IMR-90 (cell line): ENCODE results near the gene DDX24. TPM values are rescaled to one million over a fixed set of nuclear protein-coding genes. Genes with fewer than 3 reads are reported as not detected.

Experiments
- ATAC-seq: fragments of 200-7000 bp; cut with Tn5 transposase; 2 replicates; pipeline ENCODE4 v1.9.1; 2020; ENCODE audit warnings: low read depth, mild to moderate bottlenecking, moderate library complexity
- BruUV-seq: library from RNA; stranded (reverse); fragments of 400-500 nt; replicated peaks from 2 replicates; lab custom pipeline; 2021; lab: Mats Ljungman, UMichigan
- CTCF ChIA-PET: fragments of 300-600 bp; formaldehyde crosslinking; extraction: SDS; loops from one replicate; lab custom pipeline; 2021; ENCODE audit warnings: antibody characterized with exemption; lab: Yijun Ruan, JAX
- POLR2A ChIA-PET: fragments of 300-600 bp; sonication (Branson Sonifier 250); formaldehyde crosslinking; loops from one replicate; lab custom pipeline; 2022; ENCODE audit warnings: antibody characterized with exemption; ENCODE audit not compliant: unreplicated experiment; lab: Charles Lee
- DNase-seq: peaks from one replicate; pipeline ENCODE4 v3.0.0; 2013
- H2AFZ ChIP-seq: replicated peaks from 2 replicates; pipeline ENCODE3; 2013; ENCODE audit warnings: low read length, mild to moderate bottlenecking; ENCODE audit not compliant: poor library complexity
- H2AK5ac ChIP-seq: 2 replicates; pipeline ENCODE4 v1.6.1; 2013; ENCODE audit warnings: low read depth, low read length, inconsistent platforms
- H2AK9ac ChIP-seq: replicated peaks from 2 replicates; pipeline ENCODE3; 2013; ENCODE audit warnings: mild to moderate bottlenecking, low read depth, low read length, moderate library complexity; ENCODE audit not compliant: poor library complexity
- H2BK120ac ChIP-seq: 2 replicates; pipeline ENCODE4 v1.6.1; 2013; ENCODE audit warnings: low read depth, low read length, inconsistent platforms
- H2BK15ac ChIP-seq: 3 replicates; pipeline ENCODE4 v1.6.1; 2013; ENCODE audit warnings: low read depth, low read length, inconsistent platforms
- H2BK20ac ChIP-seq: 2 replicates; pipeline ENCODE4 v1.6.1; 2013; ENCODE audit warnings: low read depth, mild to moderate bottlenecking, inconsistent platforms, low read length, moderate library complexity
- H2BK5ac ChIP-seq: 2 replicates; pipeline ENCODE4 v1.6.1; 2013; ENCODE audit warnings: mild to moderate bottlenecking, low read depth, low read length, inconsistent platforms; ENCODE audit not compliant: poor library complexity, severe bottlenecking
- H3K14ac ChIP-seq: replicated peaks from 2 replicates; pipeline ENCODE4 v1.6.1; 2013; ENCODE audit warnings: low read depth, low read length, inconsistent platforms
- H3K18ac ChIP-seq: 2 replicates; pipeline ENCODE4 v1.6.1; 2013; ENCODE audit warnings: low read depth, low read length, control low read depth
- H3K23ac ChIP-seq: 2 replicates; pipeline ENCODE4 v1.6.1; 2013; ENCODE audit warnings: low read depth, low read length, inconsistent platforms
- H3K27ac ChIP-seq: 2 replicates; pipeline ENCODE4 v1.5.1; 2013; ENCODE audit warnings: mild to moderate bottlenecking, control low read depth, low read length; ENCODE audit not compliant: insufficient read depth
- H3K27me3 ChIP-seq: 2 replicates; pipeline ENCODE4 v1.6.1; 2013; ENCODE audit warnings: low read length; ENCODE audit not compliant: control insufficient read depth, insufficient read depth
- H3K36me3 ChIP-seq: 2 replicates; pipeline ENCODE4 v1.6.1; 2013; ENCODE audit warnings: low read length, mixed read lengths; ENCODE audit not compliant: control insufficient read depth, insufficient read depth
- H3K4ac ChIP-seq: 2 replicates; pipeline ENCODE4 v1.6.1; 2013; ENCODE audit warnings: low read depth, low read length, inconsistent platforms
- H3K4me1 ChIP-seq: 2 replicates; pipeline ENCODE4 v1.6.1; 2013; ENCODE audit warnings: low read length, mixed read lengths; ENCODE audit not compliant: control insufficient read depth, insufficient read depth
- H3K4me2 ChIP-seq: 2 replicates; pipeline ENCODE4 v1.6.1; 2013; ENCODE audit warnings: low read depth, mild to moderate bottlenecking, control low read depth, low read length, moderate library complexity
- H3K4me3 ChIP-seq: 2 replicates; pipeline ENCODE4 v1.5.1; 2013; ENCODE audit warnings: low read depth, mild to moderate bottlenecking, control low read depth, low read length, moderate library complexity; ENCODE audit not compliant: insufficient read depth
- H3K56ac ChIP-seq: 2 replicates; pipeline ENCODE4 v1.6.1; 2013; ENCODE audit warnings: low read length, inconsistent platforms; ENCODE audit not compliant: insufficient read depth; ENCODE audit errors: extremely low read depth
- H3K79me1 ChIP-seq, 2 experiments: 2 replicates each; pipeline ENCODE4 v1.6.1; 2013; ENCODE audit warnings: low read length in 2 of 2, inconsistent platforms in 1 of 2, low read depth in 1 of 2
- H3K9ac ChIP-seq: 2 replicates; pipeline ENCODE4 v1.6.1; 2013; ENCODE audit warnings: low read depth, low read length, control low read depth
- H3K9me1 ChIP-seq: 2 replicates; pipeline ENCODE4 v1.6.1; 2013; ENCODE audit warnings: low read length, inconsistent platforms; ENCODE audit not compliant: insufficient read depth
- H3K9me3 ChIP-seq: 2 replicates; pipeline ENCODE4 v1.6.1; 2013; ENCODE audit warnings: low read length; ENCODE audit not compliant: control insufficient read depth, insufficient read depth
- H4K20me1 ChIP-seq: 2 replicates; pipeline ENCODE4 v1.6.1; 2013; ENCODE audit warnings: low read length, inconsistent platforms; ENCODE audit not compliant: insufficient read depth
- H4K5ac ChIP-seq: 2 replicates; pipeline ENCODE4 v1.6.1; 2013; ENCODE audit warnings: mild to moderate bottlenecking, low read depth, low read length, control low read depth
- H4K8ac ChIP-seq, 2 experiments: 2 replicates each; pipeline ENCODE4 v1.6.1; 2013; ENCODE audit warnings: low read depth in 2 of 2, low read length in 2 of 2, control low read depth in 1 of 2, inconsistent platforms in 1 of 2
- H4K91ac ChIP-seq: 2 replicates; pipeline ENCODE4 v1.6.1; 2013; ENCODE audit warnings: low read depth, low read length, inconsistent platforms; ENCODE audit not compliant: insufficient read depth
- FOS ChIP-seq: fragments of 150-350 bp; IDR thresholded peaks from 2 replicates; pipeline ENCODE4 v1.6.1; 2016; ENCODE audit warnings: low read depth, low read length
- POLR2A ChIP-seq: IDR thresholded peaks from 2 replicates; pipeline ENCODE4 v1.6.1; 2012; ENCODE audit warnings: mild to moderate bottlenecking, low read depth, low read length
- WGBS, 2 experiments: methylation state at CpG; one replicate each; pipeline versions ENCODE4 v1.1.5 to v1.1.7; 2013; ENCODE audit warnings: missing lambda C conversion rate in 2 of 2; ENCODE audit not compliant: insufficient read length in 1 of 2; ENCODE audit errors: extremely low coverage in 2 of 2; 5-methylcytosine and 5-hydroxymethylcytosine counted together
- dilution Hi-C: fragments of 300-500 bp; cut with HindIII; formaldehyde crosslinking; loops from one replicate; pipeline ENCODE4 v1.14.3; 2018; ENCODE audit warnings: low sequenced_read_pairs; ENCODE audit not compliant: unreplicated experiment
- in situ Hi-C: fragments of 300-500 bp; cut with MboI; formaldehyde crosslinking; loops from 3 replicates; pipeline ENCODE4 v1.14.3; 2019; ENCODE audit warnings: low sequenced_read_pairs, inconsistent platforms, mixed read lengths
- intact Hi-C: fragments of 100-400 bp; cut with micrococcal nuclease; formaldehyde crosslinking; loops from 2 replicates; pipeline ENCODE4 v1.10.0; 2022
- polyA plus RNA-seq, 3 experiments: library from polyadenylated mRNA; depleted of rRNA; stranded (reverse); fragments of >200 nt; gene quantifications; 2 replicates each; pipeline ENCODE4 v1.2.3, GENCODE V29; 2012; ENCODE audit warnings: low replicate concordance in 1 of 3
- total RNA-seq: library from RNA; depleted of rRNA; stranded (reverse); fragments of >200 nt; gene quantifications from 2 replicates; pipeline ENCODE4 v1.2.3, GENCODE V29; 2012

Gene DDX24
- total and polyA plus RNA-seq, 2 of the 4 experiments (the other 2 are of a cell fraction): 134 to 155 TPM

GRCh38 chr14:94025720-94026119 lies 55.3 kb downstream of the DDX24 start:
- intact Hi-C loops: no loop called here
- H4K8ac ChIP-seq: peak overlapping the region in 1 of 2 experiments; percentile 71; a peak in 1 of 4 replicates
- no peaks in the 10 kb centered on the region for H3K9me3 ChIP-seq
- dilution Hi-C loops: no loop called here
- H3K36me3 ChIP-seq: no peaks in the 10 kb centered on the region
- H2BK5ac ChIP-seq: no peak overlapping the region
- no peak overlapping the region for H4K91ac ChIP-seq
- WGBS, 2 experiments: no CpG with 5 or more reads among the region's 6 CpGs
- no peak overlapping the region for H3K4ac ChIP-seq
- no peaks in the 10 kb centered on the region for H4K20me1 ChIP-seq
- ATAC-seq (no peak), DNase-seq (no peak)
- H2AK9ac ChIP-seq: no peak overlapping the region
- no peak overlapping the region for H3K56ac ChIP-seq
- TF ChIP-seq FOS (0 out of 2 replicates have a peak, but pooled peaks have one; percentile 7), POLR2A (no peak)
- H3K18ac ChIP-seq: no peak overlapping the region
- ChIA-PET POLR2A (interaction anchor here (0.9 kb wide), 1 partner anchor 56 kb away, joined by 3 read pairs; the partner anchor contains the start of gene IFI27L1), CTCF (interaction anchor here (0.9 to 1.4 kb wide), 4 partner anchors 11 to 111 kb away, joined by 3 to 10 read pairs (median 3); no protein-coding TSS in a partner anchor)
- H3K9ac ChIP-seq: no peak overlapping the region
- no peak overlapping the region for H2BK120ac ChIP-seq
- peak overlapping the region; percentile 12; the same call in 1 of the 2 replicates for H3K4me3 ChIP-seq
- H3K14ac ChIP-seq: no peak overlapping the region
- peak overlapping the region; percentile 90 for H2AFZ ChIP-seq
- H2BK15ac ChIP-seq: no peak overlapping the region
- peak overlapping the region; percentile 69 for H3K4me2 ChIP-seq
- no peak overlapping the region for H3K23ac ChIP-seq
- no peak overlapping the region for H2BK20ac ChIP-seq
- H3K4me1 ChIP-seq: no peaks in the 10 kb centered on the region; the same call in 1 of the 2 replicates
- H2AK5ac ChIP-seq: no peak overlapping the region
- in situ Hi-C loops: no loop called here
- no peak overlapping the region for H3K27ac ChIP-seq
- no peak overlapping the region for H4K5ac ChIP-seq
- 0 out of 2 replicates have a peak, but pooled peaks cover 5% of the 10 kb centered on the region for H3K9me1 ChIP-seq
- H3K79me1 ChIP-seq: 0 out of 4 replicates have a peak, but pooled peaks cover 0 to 4% of the 10 kb centered on the region in 2 experiments
- no peaks in the 10 kb centered on the region; the same call in 1 of the 2 replicates for H3K27me3 ChIP-seq
- BruUV-seq: no TSS peak
